ENCODE data around the gene CIB4.
A peak's percentile ranks its signal among the peaks of the same experiment; 100 is the strongest.
"Not testable (repeated sequence)": the region's sequence is repeated elsewhere in the genome, so short reads cannot be mapped to it uniquely, and the experiment has no call there.

CIB4 gene

DNA sequence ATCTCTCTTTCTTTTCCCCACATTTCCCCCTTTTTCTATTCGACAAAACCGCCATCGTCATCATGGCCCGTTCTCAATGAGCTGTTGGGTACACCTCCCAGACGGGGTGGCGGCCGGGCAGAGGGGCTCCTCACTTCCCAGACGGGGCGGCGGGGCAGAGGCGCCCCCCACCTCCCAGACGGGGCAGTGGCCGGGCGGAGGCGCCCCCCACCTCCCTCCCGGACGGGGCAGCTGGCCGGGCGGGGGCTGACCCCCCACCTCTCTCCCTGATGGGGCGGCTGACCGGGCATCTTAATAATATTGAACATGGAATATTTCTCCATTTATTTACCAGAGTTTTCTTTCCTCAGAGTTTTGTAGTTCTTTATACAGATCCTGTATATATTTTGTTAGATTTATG lies 24.1 kb upstream of the CIB4 start:
- DNase-seq = not testable (repeated sequence)

DNA sequence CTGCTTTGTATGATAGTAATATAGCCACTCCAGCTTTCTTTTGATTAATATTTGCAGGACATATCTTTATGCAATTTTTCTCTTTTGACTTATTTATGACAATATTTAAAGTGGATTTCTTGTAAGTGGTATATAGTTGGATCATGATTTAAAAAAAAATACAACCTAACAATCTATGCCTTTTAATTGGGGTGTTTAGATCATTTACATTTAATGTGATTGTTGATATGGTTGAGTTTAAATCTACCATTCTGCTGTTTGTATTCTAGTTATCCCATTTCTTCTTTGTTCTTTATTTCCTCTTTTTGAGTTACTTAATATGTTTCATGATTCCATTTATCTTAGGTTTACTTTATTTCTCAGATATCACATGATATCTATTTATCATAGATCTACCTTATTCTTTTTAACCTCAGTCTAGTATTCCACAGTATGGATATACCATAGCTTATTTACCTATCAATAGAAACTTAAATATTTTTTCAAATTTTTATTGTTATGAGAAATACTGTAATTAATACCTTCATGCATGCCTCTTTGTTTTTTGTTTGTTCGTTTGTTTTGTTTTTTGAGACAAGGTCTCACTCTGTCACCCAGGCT lies 19.3 kb upstream of the CIB4 start:
- no peak for DNase-seq

DNA sequence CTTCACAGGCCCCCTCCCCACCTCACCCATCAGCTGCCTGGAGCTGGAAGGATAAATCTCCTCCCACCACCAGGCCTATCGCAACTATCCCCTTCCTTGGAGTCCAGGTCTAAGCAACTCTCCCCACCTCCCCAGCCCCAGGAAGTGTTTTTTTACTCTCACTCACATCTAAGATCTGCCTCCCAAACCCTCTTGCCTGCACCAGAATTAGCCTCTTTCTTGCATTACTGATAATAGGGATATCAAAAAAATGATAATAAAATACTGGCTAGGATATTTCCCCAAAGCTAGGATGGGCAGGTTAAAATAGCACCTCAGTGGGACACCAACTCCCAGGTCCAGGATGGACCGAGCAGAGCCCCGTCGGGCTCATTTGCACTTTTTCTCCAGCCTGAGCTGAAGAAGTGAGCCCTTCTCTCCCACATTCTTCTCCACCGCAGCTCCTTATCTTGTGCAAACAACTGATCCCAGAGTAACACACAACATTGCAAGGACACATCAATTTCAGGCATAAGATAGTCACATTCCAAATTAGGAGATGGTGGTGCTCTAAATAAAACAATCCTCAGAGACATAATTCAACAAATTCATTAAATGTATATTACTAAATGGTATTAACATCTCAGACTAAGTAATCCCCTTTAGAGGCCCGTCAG lies 17.7 kb upstream of the CIB4 start:
- no peak for DNase-seq

DNA sequence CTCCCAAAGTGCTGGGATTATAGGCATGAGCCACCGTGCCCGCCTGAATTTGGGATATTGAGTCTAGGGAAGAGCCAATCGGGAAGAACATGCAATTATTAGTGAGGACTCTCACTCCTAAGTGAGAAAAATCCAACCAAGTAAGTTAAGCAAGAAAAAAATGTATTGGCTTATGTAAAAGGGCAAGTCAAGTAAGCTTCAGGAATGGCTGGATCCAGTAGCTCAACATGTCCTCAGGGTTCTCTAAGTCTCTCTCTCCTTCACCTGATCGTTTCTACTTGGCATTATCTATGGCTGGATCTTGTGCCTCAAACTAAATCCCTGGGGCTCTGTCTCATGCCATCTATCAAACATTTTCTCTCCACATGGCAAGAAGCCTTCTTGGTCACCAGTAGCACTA lies 16.1 kb upstream of the CIB4 start:
- DNase-seq = no peak

DNA sequence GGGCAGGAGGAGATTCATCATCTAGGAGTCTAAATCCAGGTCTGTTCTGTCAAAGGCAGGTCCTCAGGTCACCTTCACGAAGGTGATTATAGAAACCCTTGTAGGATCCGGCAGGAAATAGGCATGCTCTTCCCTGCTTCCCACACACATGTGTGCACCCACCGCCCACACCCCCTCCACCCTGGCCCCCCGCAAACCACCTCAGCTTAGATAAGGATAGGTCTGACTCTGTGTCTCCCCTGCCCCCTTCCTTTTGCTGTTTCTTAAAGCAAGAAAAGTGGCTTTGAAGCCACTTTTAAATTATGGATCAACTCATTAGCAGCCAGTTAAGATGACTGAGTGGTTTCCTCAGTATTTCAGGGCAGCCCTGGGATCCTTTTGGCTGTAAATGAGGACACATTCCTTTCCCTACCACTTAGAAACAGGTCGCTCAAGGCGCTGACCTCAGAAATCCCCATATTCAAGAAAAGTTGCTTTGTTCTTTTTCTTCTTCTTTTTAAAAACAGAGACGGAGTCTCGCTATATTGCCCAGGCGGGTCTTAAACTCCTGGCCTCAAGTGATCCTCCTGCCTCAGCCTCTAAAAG lies 14.5 kb upstream of the CIB4 start:
- DNase-seq = no peak

DNA sequence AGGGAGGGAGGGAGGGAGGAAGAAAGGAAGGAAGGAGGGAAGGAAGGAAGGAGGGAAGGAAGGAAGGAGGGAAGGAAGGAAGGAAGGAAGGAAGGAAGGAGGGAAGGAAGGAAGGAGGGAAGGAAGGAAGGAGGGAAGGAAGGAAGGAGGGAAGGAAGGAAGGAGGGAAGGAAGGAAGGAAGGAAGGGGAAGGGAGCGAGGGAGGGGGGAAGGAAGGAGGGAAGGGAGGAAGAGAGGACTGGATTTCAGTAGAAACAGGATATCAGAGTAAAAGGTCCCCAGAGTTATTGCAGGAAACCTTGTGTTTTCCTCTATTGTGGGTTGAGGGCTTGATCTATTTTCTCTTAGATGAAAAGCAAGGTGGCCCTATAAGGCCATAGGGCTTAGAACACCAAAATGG lies 14.0 kb upstream of the CIB4 start:
- DNase-seq = not testable (repeated sequence)

DNA sequence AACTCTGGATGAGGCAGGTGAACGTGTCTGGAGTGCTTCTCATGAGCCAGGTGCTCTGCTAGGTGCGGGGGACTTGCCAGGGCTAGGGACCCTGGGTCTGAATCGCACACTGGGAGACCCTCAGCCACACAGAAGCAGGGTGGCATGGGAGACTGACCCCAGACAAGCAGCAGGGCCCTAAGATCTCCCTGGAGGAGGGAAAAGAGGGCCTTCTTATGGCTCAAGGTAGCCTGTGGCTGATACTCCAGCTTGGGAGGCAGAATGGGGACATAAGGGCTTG lies 12.8 kb upstream of the CIB4 start:
- no peak for DNase-seq

DNA sequence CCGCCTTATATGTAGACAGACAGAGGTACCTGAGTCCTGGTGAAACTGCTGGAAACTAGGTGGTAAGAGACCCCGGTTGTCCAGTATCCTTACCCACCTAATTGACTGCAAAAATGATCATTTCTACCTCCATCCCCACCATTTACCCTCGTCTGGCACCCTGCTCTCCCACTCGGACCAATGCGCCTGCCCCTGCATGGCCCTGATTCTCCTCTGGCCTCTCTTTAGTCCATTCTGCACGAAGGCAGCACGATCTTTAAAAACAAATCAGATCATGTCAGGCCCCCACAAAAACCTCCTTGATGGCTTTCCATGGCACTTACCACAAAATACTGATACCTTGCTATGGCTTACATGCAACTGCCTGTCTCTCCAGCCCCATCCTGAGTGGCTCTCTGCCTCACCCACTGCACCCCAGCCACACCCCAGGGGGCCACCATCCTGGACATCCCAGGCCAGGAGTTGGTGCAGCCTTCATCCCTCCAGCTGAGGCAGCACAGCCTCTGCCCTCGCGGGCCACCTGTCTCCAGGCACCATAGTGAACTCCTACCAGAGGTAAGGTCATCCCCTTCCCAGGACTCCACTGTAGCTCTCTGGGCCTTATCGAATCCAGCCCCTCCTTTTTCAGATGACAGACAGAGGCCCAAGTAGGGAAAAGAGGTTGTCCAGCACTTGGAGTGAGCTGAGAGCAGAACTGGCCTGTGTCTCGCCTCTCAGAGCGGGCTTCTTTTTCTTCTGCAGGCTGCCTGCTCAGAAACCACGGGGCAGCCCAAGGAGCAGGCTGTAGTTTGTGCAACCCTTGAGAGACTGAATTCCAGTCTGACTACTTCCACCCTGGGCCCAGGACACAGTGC lies 12.3 kb upstream of the CIB4 start:
- no peak for DNase-seq

DNA sequence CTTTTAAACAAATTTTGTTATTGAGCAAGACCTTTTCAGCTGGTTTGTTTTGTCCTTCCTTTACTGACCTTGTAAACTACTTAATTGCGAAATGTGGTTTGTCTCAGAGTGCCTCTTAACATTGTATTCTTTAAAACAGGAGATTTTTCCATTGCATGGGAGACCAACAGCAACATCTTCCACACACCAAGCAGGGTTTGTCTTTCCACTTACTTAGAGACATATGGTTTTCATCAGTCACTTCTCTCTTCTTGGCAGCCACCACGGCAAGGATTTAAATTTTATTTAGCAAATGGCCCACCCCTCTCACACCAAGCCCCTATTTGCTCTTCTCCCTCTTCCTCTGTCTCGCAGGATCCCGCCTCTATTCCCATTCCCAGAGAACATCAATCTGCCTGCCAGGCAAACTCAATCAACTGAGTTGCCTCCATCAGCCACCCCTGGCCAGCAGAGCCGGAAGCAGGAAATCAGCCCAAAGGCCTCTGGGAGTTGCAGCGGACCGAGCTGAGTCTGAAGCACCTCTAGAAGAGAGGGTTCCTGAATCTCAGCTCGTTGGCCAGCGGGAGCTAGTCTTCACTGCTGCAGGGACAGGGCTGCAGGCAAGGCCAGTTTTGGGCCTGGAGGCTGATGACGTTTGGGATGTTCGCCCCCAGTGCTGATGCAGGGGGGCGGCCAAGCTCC lies 11.3 kb upstream of the CIB4 start:
- DNase-seq = no peak

DNA sequence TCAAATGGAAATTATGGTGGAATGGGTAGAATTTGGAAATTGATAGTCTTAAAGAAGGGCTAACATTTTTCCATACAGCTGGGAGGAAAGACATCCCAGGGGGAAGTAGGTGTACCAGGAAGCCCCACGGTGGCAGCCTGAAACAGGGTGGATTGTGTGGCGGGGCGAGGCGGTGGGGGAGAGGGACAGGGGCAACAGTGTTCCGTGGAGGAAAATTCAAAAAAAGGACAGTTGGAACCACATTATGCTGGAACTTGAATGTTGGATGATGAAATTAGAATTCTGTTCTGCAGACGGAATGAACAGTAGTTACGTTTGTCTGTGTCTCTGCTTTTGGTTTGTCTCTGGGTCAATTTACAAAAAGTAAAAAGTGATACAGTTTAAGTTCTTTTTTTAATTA lies 10.6 kb upstream of the CIB4 start:
- no peak for DNase-seq

DNA sequence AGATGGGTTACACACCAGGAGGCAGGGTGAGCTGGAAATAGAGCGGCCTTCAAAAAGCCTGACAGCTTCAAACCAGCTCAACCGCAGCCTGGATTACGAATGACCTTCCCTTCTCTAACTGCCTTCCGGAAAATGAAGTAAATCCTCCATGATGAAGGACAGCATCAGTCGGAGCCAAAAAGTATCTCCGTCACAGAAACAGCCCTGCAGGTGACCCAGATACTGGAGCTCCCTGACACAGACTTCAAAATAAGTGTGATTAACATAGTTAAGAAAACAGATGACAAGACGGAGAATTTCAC lies 10.3 kb upstream of the CIB4 start:
- DNase-seq = no peak

DNA sequence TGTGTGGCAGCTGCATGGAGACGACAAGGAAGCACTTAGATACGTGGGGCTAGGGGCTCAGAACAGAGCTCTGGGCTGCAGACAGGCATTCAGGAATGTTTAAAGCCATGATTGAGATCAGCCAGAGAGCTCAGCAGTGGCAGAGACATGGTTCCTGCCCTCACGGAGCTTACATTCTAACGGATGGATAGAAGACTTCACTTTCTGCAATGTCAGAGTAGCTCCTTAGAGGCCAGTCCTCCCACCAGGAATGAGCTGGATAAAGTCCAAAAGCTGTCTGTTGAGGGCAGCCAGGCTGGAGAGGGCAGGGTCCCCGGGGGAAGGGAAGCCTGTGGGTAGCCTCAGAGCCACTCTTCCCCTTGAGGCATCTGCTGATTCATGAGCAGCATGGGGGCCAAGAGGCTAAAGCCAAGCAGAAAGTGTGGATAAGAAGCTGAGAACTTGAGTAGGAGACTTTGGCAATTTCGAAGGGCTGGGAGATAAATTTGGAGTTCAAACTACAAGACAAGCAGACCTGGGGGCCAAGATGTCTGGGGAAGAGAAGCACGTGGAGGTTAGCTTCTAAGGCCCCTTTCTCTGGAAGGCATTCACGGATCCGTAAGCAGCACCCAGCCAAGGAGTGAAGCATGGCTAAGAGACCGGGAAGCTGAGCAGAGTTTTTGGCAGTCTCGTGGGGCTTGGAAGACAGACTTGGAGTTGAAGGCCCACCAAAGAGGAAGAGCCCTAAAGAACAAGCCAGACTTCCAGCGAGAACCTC lies 9.7 kb upstream of the CIB4 start:
- no peak for DNase-seq

DNA sequence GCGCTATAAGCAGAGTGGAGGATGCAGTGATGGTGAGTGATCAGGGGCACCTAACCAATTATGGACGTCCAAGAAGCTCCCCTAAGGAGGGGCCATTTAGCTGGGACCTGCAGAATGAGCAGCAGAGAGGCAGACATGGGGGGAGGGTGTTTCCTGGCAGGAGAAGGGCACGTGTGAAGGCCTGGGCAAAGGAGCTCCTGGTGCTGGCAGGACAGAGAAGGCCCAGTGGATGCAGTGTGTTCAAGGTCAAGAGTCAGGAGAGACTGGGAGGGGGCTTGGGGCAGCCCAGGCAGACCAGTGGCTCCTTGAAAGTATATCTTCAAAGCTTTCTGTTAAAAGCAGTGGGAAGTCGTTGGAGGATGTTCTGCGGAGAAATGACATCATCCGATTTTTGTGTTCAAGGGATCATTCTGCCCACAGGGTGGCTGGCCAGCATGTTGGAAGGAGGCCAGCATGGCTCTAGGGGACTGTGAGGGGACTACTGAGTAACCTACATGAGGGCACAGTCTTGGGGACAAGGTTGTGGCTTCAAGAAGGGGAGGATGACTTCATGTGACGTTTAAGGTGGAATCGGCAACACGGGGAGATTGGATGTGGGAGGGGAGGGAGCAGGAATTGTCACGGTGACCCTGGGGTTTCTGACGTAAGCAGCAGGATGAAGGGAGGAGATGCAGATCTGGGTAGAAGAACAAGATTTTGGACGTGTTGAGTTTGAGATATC lies 9.0 kb upstream of the CIB4 start:
- no peak for DNase-seq

DNA sequence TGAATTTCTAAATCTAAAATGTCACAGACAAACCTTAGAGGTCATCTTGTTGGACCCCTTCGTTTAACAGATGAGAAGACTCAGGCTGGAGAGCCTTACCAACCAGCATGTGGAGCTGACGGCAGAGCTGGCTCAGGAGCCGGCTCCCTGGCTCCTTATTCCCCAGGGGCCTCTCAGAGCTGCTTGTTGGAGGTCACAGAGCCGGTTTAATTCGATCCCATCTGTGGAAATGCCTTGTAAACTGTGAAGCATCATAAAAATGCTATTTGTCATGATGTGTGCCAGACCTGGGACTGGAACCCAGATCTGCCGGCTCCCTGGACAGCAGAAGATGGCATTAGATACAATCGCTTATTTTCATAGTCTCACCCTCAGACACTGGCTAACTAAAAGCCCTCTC lies 8.2 kb upstream of the CIB4 start:
- DNase-seq = peak; percentile 92

DNA sequence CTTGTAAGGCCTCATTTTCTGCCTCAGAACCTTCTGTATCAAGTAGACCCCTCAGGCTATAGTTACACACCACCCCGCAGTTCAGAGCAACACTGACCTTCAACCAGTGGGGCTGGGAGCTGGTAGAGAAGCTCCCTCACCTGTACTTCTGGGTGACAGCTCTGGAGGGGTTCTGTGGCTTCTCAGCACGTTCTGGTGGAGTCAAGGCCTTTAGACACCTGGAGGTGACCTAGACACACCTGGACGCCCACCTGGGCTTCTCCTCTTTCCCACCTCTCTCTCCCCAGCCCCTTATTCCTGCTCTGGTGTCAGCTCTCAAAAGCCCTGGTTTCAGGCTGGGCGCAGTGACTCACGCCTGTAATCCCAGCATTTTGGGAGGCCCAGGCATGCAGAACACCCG lies 7.3 kb upstream of the CIB4 start:
- no peak for DNase-seq

DNA sequence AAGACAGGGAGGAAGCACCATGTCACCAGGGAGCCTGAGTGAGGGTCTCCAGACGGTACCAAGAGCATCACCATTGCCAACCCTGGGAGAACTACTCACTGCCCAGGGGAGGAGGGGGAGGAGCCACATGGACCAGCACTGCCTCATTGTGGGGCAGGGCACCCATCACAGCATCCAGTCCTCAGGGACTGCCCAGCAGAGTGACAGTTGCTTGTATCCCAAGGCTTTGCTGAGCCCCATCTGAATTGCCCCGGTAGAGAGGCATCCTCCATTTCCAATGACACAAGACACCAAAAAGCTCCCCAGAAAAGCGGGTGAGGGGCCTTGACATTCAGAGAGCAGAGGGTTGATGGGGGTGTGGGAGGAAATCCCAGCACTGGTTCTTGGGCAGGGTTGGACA lies 6.8 kb upstream of the CIB4 start:
- DNase-seq = no peak

DNA sequence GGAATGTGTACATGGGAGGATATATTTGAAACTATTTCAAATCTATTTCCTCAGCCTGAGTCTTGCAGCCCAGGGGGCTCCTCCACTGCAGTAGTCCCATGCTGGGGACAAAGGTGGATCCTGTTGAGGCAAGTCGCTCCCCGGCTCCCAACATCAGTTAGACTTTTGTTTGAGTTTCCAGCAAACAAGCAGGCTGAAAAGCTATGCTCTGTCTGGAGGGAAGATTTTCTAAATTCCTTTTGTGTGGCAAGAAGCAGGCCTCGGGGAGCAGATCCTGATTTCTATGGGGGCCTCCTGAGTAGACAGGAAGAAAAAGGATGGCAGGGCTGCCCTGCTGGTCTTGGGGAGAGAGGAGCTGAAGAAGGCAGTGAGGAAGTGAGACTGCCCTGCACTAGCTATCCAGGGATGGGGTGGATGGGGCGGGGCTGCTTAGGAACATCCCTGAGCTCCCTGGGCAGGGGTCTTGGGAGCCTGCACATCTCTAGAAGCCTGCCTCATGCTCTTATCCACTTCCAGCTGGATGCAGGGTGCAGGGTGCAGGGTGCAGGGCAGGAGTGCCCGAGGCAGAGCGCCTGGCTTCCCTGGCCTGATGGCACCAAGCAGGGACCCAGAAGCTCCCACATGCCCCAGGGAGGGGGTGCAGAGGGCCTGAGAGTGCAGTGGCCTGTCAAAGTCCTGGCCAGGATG lies 6.0 kb upstream of the CIB4 start:
- DNase-seq = no peak

DNA sequence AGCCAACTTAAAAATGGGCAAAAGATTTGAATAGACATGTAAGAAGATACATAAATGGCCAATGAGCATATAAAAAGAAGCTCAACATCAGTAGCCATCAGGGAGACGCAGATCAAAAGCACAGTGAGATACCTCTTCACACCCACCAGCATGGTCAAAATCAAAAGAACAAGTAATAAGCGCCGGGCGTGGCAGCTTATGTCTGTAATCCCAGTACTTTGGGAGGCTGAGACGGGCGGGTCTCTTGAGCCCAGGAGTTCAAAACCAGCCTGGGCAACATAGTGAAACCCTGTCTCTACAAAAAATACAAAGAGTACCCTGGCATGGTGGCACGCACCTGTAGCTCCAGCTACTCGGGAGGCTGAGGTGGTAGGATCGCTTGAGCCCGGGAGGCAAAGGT lies 4.6 kb upstream of the CIB4 start:
- no peak for DNase-seq

DNA sequence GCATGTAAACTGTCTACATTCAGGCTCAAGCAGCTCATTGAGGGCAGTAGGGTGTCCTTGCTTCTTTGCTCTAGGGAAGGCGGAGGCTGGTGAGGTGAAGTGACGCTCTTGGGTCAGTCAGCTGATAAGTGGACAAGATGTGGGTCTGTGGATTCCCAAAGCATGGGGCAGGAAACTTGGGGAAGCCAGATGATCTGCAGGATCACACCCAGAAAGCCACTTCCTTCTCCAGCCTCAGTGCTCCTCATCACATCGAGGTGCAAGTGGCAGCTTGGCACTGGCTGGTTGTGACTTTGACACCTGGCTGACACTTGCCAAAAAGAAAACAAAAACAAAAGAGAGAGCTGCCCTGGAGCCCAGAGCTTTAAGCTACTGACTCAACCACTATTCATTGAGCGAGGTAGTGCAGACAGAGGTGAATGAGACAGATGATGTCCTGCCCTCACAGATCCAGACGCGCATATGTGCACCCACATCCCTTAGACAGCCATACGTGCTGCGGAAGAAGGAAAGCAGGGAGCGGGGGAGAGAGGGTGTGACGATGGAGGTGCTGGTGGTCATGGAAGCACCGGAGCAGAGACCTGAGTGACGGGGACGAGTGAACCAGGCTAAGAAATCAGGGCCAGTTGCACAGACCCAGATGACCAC lies 3.1 kb upstream of the CIB4 start:
- no peak for DNase-seq

DNA sequence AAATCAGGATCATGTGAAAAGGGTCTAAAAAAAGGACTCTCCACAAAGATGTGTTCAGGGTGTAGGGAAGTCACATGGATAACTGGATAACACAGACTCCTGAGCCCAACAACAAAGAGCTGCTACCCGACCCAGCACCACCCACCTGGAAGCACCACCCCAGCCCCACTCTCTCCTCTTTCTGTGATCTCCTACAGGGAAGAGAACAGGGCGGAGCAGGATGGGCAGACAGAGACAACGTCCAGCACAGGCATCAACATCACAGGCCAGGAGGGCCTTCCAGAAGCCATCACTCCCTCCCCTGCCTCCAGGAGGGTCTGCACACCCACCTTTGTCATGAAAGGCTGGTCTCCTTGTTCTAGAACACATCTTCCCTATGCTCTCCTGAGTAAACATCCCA lies 1.3 kb upstream of the CIB4 start:
- DNase-seq = no peak

DNA sequence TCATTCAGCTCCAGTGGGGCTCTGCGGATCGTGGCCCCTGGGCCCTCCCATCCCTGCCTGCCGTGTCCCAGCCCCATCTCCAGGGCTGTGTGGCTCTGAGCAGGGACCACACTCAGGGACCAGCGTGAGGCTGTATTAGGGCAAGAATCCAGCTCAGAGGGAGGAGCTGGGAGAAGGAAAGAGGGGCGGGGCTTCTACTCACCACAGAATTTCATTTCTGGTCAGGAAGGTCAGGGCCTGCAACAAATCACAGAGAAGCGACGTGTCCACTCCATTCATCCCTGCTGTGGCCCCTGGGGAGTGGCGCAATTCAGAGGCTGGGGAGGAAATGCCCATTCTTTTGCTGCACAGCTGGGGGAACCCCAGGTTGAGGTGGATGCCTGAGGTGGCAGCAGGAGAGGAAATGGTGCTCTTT lies 828 bp downstream of the CIB4 start:
- DNase-seq = no peak

Measured in NCI-H2171 (cell line).